OCI-LY3 (cell line): ENCODE data around the gene NRG3.
"Not testable (repeated sequence)": the region's sequence is repeated elsewhere in the genome, so short reads cannot be mapped to it uniquely, and the experiment has no call there.

Source experiments
- H2AFZ ChIP-seq: fragments of 200-600, 300-600 bp; shearing (Covaris generic); 2 replicates; pipeline ENCODE4 v1.6.0; 2014; ENCODE audit warnings: antibody characterized with exemption, low read depth, low read length
- H3K27ac ChIP-seq: fragments of 200-600, 300-600 bp; sonication (generic); 2 replicates; pipeline ENCODE4 v1.5.1; 2014; ENCODE audit warnings: mild to moderate bottlenecking, low read length, moderate library complexity, mixed read lengths
- H3K27me3 ChIP-seq: fragments of 200-600, 300-600 bp; sonication (generic); 2 replicates; pipeline ENCODE4 v1.6.1; 2014; ENCODE audit warnings: low read depth, low read length, mixed read lengths
- H3K36me3 ChIP-seq: fragments of 200-600, 300-600 bp; sonication (generic); replicated peaks from 2 replicates; pipeline ENCODE3; 2014; ENCODE audit warnings: low read depth, low read length, mixed read lengths
- H3K4me1 ChIP-seq: fragments of 300-600, 200-600 bp; sonication (generic); 2 replicates; pipeline ENCODE4 v1.6.1; 2014; ENCODE audit warnings: low read length, mixed read lengths
- H3K4me2 ChIP-seq: fragments of 200-600, 300-600 bp; sonication (generic); 2 replicates; pipeline ENCODE4 v1.6.1; 2014; ENCODE audit warnings: low read length, mixed read lengths
- H3K4me3 ChIP-seq: fragments of 300-600, 200-600 bp; sonication (generic); 2 replicates; pipeline ENCODE4 v1.5.1; 2014; ENCODE audit warnings: antibody characterized with exemption, mild to moderate bottlenecking, low read length, moderate library complexity
- H3K79me2 ChIP-seq: fragments of 300-600, 200-600 bp; shearing (Covaris generic); 2 replicates; pipeline ENCODE4 v1.6.1; 2014; ENCODE audit warnings: mild to moderate bottlenecking, low read length, mixed read lengths
- H3K9ac ChIP-seq: fragments of 300-600, 200-600 bp; shearing (Covaris generic); 2 replicates; pipeline ENCODE4 v1.6.0; 2014; ENCODE audit warnings: mild to moderate bottlenecking, low read length, moderate library complexity
- H3K9me3 ChIP-seq: fragments of 200-600, 300-600 bp; shearing (Covaris generic); 2 replicates; pipeline ENCODE4 v1.6.1; 2014; ENCODE audit warnings: low read length, mixed read lengths; ENCODE audit not compliant: insufficient read depth
- H4K20me1 ChIP-seq: fragments of 200-600, 300-600 bp; sonication (generic); 2 replicates; pipeline ENCODE4 v1.6.1; 2016; ENCODE audit warnings: low read length, mixed read lengths; ENCODE audit not compliant: insufficient read depth
- EZH2phosphoT487 ChIP-seq: fragments of 200-600 bp; shearing (Covaris generic); IDR thresholded peaks from 2 replicates; pipeline ENCODE4 v1.6.1; 2018; ENCODE audit warnings: antibody characterized with exemption, mixed run types, low read depth
- TF ChIP-seq, protein P1 (sequence below): fragments of 200-600, 300-600 bp; sonication (generic); IDR thresholded peaks from 2 replicates; pipeline ENCODE4 v1.5.1; 2014; ENCODE audit warnings: antibody characterized with exemption, low read length, low read depth

NRG3 gene

DNA sequence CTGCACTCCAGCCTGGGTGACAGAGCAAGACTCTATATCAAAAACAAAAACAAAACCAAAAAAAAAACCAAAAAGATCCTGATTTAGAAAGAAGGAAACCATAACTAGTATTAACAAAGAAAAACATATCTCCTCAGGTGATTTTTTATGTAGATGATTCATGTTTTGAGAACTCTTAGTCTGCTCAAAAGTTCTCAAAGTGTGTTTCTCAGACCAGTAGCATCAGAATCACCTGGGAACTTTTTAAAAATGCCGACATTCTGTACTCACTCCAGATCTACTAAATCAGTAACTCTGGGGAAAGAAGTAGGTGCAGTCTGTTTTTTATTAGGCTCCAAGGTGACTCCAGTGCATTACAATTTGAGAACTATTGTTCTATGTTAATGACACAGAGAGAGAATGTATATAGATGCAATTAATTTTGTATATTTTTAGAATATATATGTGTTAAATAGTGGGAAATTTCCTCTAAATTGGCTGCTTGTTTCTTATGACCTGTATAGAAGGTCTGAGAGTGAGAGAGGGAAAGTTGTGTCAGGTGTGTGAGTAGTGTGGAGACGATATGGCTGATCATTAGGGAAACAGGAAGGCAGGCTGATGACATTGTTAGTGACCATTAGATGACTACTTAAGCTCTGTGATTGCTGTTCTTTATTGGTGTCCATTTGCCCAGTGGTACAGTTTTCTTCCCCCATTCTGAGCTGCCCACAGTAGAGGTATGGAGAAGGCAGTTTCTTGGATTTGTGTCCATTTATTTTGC is 1075.0 kb downstream of the NRG3 start:
- Histone ChIP-seq H3K79me2 (no peaks in the 10 kb centered on the region), H3K4me2 (no peak overlapping the region), H3K9me3 (no peaks in the 10 kb centered on the region), H2AFZ (no peak overlapping the region), H3K27ac (no peak overlapping the region), H3K36me3 (no peaks in the 10 kb centered on the region), H3K27me3 (no peaks in the 10 kb centered on the region), H4K20me1 (no peaks in the 10 kb centered on the region), H3K9ac (no peak overlapping the region), H3K4me3 (no peak overlapping the region), H3K4me1 (no peaks in the 10 kb centered on the region)
- TF ChIP-seq, protein P1, sequence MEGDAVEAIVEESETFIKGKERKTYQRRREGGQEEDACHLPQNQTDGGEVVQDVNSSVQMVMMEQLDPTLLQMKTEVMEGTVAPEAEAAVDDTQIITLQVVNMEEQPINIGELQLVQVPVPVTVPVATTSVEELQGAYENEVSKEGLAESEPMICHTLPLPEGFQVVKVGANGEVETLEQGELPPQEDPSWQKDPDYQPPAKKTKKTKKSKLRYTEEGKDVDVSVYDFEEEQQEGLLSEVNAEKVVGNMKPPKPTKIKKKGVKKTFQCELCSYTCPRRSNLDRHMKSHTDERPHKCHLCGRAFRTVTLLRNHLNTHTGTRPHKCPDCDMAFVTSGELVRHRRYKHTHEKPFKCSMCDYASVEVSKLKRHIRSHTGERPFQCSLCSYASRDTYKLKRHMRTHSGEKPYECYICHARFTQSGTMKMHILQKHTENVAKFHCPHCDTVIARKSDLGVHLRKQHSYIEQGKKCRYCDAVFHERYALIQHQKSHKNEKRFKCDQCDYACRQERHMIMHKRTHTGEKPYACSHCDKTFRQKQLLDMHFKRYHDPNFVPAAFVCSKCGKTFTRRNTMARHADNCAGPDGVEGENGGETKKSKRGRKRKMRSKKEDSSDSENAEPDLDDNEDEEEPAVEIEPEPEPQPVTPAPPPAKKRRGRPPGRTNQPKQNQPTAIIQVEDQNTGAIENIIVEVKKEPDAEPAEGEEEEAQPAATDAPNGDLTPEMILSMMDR = no peak
- TF ChIP-seq EZH2phosphoT487 = no peak

DNA sequence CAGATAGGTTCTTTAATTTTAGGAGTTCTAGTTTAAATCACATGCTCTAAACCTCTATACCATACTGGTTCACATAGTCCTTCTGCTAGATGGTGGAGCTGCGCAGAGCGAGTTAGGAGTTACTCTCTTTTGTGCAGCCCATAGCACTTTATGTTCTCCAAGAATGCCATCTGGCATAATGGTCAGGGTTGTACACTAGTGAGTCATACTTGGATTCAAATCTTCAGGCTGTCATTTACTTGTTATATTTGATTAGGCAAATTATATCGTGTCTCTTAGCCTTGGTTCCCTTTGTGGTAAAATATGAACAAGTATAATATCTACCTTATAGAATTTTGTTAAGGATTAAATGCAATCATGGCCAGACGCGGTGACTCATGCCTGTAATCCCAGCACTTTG is 1078.3 kb downstream of the NRG3 start:
- Histone ChIP-seq H3K4me3 (no peak overlapping the region), H3K27me3 (no peaks in the 10 kb centered on the region), H3K9ac (no peak overlapping the region), H3K4me2 (no peak overlapping the region), H3K36me3 (no peaks in the 10 kb centered on the region), H3K9me3 (no peaks in the 10 kb centered on the region), H3K79me2 (no peaks in the 10 kb centered on the region), H3K27ac (no peak overlapping the region), H2AFZ (no peak overlapping the region), H4K20me1 (no peaks in the 10 kb centered on the region), H3K4me1 (no peaks in the 10 kb centered on the region)
- TF ChIP-seq, protein P1 = no peak
- TF ChIP-seq EZH2phosphoT487 = no peak

DNA sequence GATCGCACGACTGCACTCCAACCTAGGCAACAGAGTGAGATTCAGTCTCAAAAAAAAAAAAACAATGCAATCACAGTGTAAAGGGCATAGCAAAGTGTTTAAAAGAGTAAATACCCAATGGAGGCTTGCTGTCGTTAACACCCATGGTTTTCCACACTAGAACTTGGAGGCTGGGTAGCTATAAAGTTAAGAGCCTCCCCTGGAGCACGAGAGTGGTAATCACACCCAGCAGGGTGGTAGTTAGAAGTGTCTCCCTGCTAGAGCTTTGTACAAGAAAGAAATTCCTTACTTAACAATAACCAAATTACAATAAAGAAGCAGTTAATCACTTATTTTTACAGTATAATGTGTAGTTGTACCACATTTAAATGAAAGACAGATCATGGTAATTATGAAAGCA is 1078.9 kb downstream of the NRG3 start:
- TF ChIP-seq, protein P1 = no peak
- no peak for TF ChIP-seq EZH2phosphoT487
- Histone ChIP-seq H3K4me3 (no peak overlapping the region), H3K9ac (no peak overlapping the region), H3K36me3 (no peaks in the 10 kb centered on the region), H3K27ac (no peak overlapping the region), H3K9me3 (no peaks in the 10 kb centered on the region), H4K20me1 (no peaks in the 10 kb centered on the region), H2AFZ (no peak overlapping the region), H3K4me1 (no peaks in the 10 kb centered on the region), H3K4me2 (no peak overlapping the region), H3K27me3 (no peaks in the 10 kb centered on the region), H3K79me2 (no peaks in the 10 kb centered on the region)

GRCh38 chr10:82960421-82961060 is 1085.5 kb downstream of the NRG3 start:
- not testable (repeated sequence) for H3K27ac ChIP-seq, H3K9ac ChIP-seq, H3K79me2 ChIP-seq, H3K9me3 ChIP-seq, H3K27me3 ChIP-seq, H3K4me3 ChIP-seq, H3K4me2 ChIP-seq, H4K20me1 ChIP-seq, H3K4me1 ChIP-seq, H2AFZ ChIP-seq, H3K36me3 ChIP-seq
